PC-3 (cell line): ENCODE data around the gene ZBTB16. TPM values are rescaled to one million over a fixed set of nuclear protein-coding genes. Genes with fewer than 3 reads are reported as not detected.
A peak's percentile ranks its signal among the peaks of the same experiment; 100 is the strongest.

Experiments used
- ATAC-seq: fragments of 200-7000 bp; cut with Tn5 transposase; 2 replicates; pipeline ENCODE4 v1.9.1; 2020; ENCODE audit warnings: mild to moderate bottlenecking, moderate library complexity
- BruUV-seq: library from RNA; stranded (reverse); fragments of 400-500 nt; replicated peaks from 2 replicates; lab custom pipeline; 2021; lab: Mats Ljungman, UMichigan
- CTCF ChIA-PET: fragments of 300-600 bp; sonication (Branson Sonifier 250); formaldehyde crosslinking; loops from one replicate; lab custom pipeline; 2022; ENCODE audit warnings: antibody characterized with exemption; lab: Charles Lee
- POLR2A ChIA-PET: fragments of 300-600 bp; sonication (Branson Sonifier 250); formaldehyde crosslinking; loops from one replicate; lab custom pipeline; 2022; ENCODE audit warnings: antibody characterized with exemption; ENCODE audit not compliant: unreplicated experiment; lab: Charles Lee
- DNase-seq: peaks from one replicate; pipeline ENCODE4 v3.0.0-alpha.2; 2015
- H2AFZ ChIP-seq: fragments of 300-600 bp; sonication (generic); 2 replicates; pipeline ENCODE4 v1.6.0; 2016; ENCODE audit warnings: antibody characterized with exemption, low read length
- H3F3A ChIP-seq: fragments of 300-600 bp; sonication (generic); one replicate; pipeline ENCODE4 v1.6.0; 2017; ENCODE audit warnings: antibody characterized with exemption, low read length, control low read depth, mild to moderate bottlenecking; ENCODE audit not compliant: unreplicated experiment
- H3K27ac ChIP-seq: fragments of 300-600 bp; sonication (generic); 2 replicates; pipeline ENCODE4 v1.5.1; 2016; ENCODE audit warnings: mild to moderate bottlenecking, low read length
- H3K27me3 ChIP-seq: fragments of 300-600 bp; sonication (generic); 2 replicates; pipeline ENCODE4 v1.6.1; 2016; ENCODE audit warnings: low read length, mixed read lengths
- H3K36me3 ChIP-seq: fragments of 300-600 bp; sonication (generic); 2 replicates; pipeline ENCODE4 v1.6.1; 2016; ENCODE audit warnings: low read depth, mixed run types, low read length, mixed read lengths
- H3K4me1 ChIP-seq: fragments of 300-600 bp; sonication (generic); 2 replicates; pipeline ENCODE4 v1.5.1; 2016; ENCODE audit warnings: low read length; ENCODE audit not compliant: insufficient read depth
- H3K4me2 ChIP-seq: fragments of 300-600 bp; sonication (generic); 2 replicates; pipeline ENCODE4 v1.6.0; 2016; ENCODE audit warnings: low read length
- H3K4me3 ChIP-seq: fragments of 300-600 bp; sonication (generic); 2 replicates; pipeline ENCODE4 v1.5.1; 2016; ENCODE audit warnings: mild to moderate bottlenecking, low read length, mixed read lengths
- H3K79me2 ChIP-seq: fragments of 300-600 bp; sonication (generic); 2 replicates; pipeline ENCODE4 v1.6.1; 2017; ENCODE audit warnings: low read length, mixed read lengths
- H3K9ac ChIP-seq: fragments of 300-600 bp; sonication (generic); 2 replicates; pipeline ENCODE4 v1.6.0; 2016; ENCODE audit warnings: mild to moderate bottlenecking, low read length
- H3K9me2 ChIP-seq: fragments of 300-600 bp; sonication (generic); replicated peaks from 2 replicates; pipeline ENCODE4 v1.6.1; 2016; ENCODE audit warnings: mixed run types, low read length, mixed read lengths
- H3K9me3 ChIP-seq: fragments of 300-600 bp; sonication (generic); 2 replicates; pipeline ENCODE4 v1.6.1; 2016; ENCODE audit warnings: low read length, mixed read lengths
- H4K20me1 ChIP-seq: fragments of 300-600 bp; sonication (generic); 2 replicates; pipeline ENCODE4 v1.6.1; 2016; ENCODE audit warnings: low read length, mixed read lengths
- EZH2 ChIP-seq: fragments of 300-600 bp; sonication (generic); IDR thresholded peaks from one replicate; pipeline ENCODE4 v1.6.1; 2017; ENCODE audit warnings: antibody characterized with exemption, mild to moderate bottlenecking, low read length; ENCODE audit not compliant: unreplicated experiment
- EZH2phosphoT487 ChIP-seq: fragments of 300-600 bp; sonication (generic); IDR thresholded peaks from 2 replicates; pipeline ENCODE4 v1.6.1; 2018; ENCODE audit warnings: mild to moderate bottlenecking, antibody characterized with exemption, low read length, borderline replicate concordance
- intact Hi-C: fragments of 100-400 bp; cut with micrococcal nuclease; formaldehyde crosslinking; loops from 2 replicates; pipeline ENCODE4 v1.9.0; 2023
- total RNA-seq: library from RNA; depleted of rRNA; stranded (reverse); fragments of >200 nt; gene quantifications from 2 replicates; pipeline ENCODE4 v1.2.3, GENCODE V29; 2014
- TF ChIP-seq, protein P1 (sequence below): fragments of 300-600 bp; sonication (generic); conservative IDR thresholded peaks from 2 replicates; pipeline ENCODE4 v1.5.1; 2017; ENCODE audit warnings: antibody characterized with exemption, low read depth, mild to moderate bottlenecking, low read length

ZBTB16 gene
- total RNA-seq, 1 experiment from 2014 or later, result not detected

DNA sequence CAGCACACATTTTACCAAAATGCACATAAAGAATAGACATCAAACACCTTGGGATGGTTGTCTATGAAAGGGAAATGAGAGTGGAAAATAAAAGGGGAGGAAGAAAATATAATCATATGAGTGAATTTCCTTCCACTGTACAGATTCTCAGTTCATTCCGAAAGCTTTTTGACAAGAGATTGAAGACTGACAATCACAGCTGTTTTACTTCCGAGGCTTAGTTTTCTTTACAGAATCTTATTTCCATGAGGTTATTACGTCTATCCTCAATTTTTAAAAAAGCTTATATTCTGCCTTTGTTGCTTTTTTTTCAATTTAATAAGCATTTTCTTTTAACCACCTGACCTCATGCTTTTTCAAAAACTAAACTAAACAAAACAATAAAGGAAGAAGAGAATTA, 223.9 kb downstream of the ZBTB16 start:
- intact Hi-C loops, result loop anchor here (10.0 kb wide), 1 partner anchor 301 kb away; no protein-coding TSS in a partner anchor
- ChIA-PET CTCF (no interaction called here), POLR2A (no interaction called here)
- H3F3A ChIP-seq, result no peaks in the 10 kb centered on the region
- H3K9me2 ChIP-seq, result no peaks in the 10 kb centered on the region
- DNase-seq (no peak), ATAC-seq (no peak)
- no peaks in the 10 kb centered on the region for H4K20me1 ChIP-seq
- no peak overlapping the region for H2AFZ ChIP-seq
- H3K4me2 ChIP-seq, result no peak overlapping the region
- no peaks in the 10 kb centered on the region for H3K9me3 ChIP-seq
- no peak overlapping the region for H3K27ac ChIP-seq
- TF ChIP-seq, protein P1, sequence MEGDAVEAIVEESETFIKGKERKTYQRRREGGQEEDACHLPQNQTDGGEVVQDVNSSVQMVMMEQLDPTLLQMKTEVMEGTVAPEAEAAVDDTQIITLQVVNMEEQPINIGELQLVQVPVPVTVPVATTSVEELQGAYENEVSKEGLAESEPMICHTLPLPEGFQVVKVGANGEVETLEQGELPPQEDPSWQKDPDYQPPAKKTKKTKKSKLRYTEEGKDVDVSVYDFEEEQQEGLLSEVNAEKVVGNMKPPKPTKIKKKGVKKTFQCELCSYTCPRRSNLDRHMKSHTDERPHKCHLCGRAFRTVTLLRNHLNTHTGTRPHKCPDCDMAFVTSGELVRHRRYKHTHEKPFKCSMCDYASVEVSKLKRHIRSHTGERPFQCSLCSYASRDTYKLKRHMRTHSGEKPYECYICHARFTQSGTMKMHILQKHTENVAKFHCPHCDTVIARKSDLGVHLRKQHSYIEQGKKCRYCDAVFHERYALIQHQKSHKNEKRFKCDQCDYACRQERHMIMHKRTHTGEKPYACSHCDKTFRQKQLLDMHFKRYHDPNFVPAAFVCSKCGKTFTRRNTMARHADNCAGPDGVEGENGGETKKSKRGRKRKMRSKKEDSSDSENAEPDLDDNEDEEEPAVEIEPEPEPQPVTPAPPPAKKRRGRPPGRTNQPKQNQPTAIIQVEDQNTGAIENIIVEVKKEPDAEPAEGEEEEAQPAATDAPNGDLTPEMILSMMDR, result no peak
- TF ChIP-seq EZH2phosphoT487 (no peak), EZH2 (no peak)
- no peaks in the 10 kb centered on the region for H3K79me2 ChIP-seq
- no peaks in the 10 kb centered on the region for H3K27me3 ChIP-seq
- H3K9ac ChIP-seq, result no peak overlapping the region
- H3K4me3 ChIP-seq, result no peak overlapping the region
- H3K4me1 ChIP-seq, result peaks cover 65% of the 10 kb centered on the region
- H3K36me3 ChIP-seq, result no peaks in the 10 kb centered on the region
- no TSS peak for BruUV-seq

DNA sequence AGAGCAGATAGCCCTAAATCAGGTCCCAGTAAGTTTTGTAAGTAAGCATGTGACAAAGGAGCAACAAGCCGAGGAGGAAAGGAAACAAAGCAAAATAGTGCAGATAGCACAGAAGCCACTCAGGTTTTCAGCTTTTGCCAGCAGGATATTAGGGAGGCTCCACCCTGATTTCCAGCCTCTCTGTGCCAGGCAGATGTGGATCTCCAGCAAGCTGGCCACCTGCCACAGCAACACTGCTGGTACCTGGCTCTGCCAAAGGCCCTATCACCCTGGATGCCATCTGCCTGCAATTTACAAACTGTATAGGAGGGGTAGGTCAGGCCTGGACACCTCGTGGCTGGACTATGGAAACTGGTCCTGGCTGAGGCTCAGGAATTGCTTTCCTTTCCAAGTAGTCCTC, 224.5 kb downstream of the ZBTB16 start:
- H3K9ac ChIP-seq, result no peak overlapping the region
- BruUV-seq, result no TSS peak
- no peak for DNase-seq
- ChIA-PET CTCF (no interaction called here), POLR2A (no interaction called here)
- H3K9me2 ChIP-seq, result no peaks in the 10 kb centered on the region
- intact Hi-C loops, result loop anchor here (10.0 kb wide), 1 partner anchor 301 kb away; no protein-coding TSS in a partner anchor
- no peak for ATAC-seq
- H3K4me3 ChIP-seq, result no peak overlapping the region
- H3K27me3 ChIP-seq, result no peaks in the 10 kb centered on the region
- no peaks in the 10 kb centered on the region for H3F3A ChIP-seq
- peaks cover 71% of the 10 kb centered on the region for H3K4me1 ChIP-seq
- H3K4me2 ChIP-seq, result no peak overlapping the region
- H3K36me3 ChIP-seq, result no peaks in the 10 kb centered on the region
- TF ChIP-seq EZH2, result no peak
- H3K79me2 ChIP-seq, result no peaks in the 10 kb centered on the region
- H3K27ac ChIP-seq, result no peak overlapping the region
- H2AFZ ChIP-seq, result no peak overlapping the region
- H3K9me3 ChIP-seq, result no peaks in the 10 kb centered on the region
- no peaks in the 10 kb centered on the region for H4K20me1 ChIP-seq

DNA sequence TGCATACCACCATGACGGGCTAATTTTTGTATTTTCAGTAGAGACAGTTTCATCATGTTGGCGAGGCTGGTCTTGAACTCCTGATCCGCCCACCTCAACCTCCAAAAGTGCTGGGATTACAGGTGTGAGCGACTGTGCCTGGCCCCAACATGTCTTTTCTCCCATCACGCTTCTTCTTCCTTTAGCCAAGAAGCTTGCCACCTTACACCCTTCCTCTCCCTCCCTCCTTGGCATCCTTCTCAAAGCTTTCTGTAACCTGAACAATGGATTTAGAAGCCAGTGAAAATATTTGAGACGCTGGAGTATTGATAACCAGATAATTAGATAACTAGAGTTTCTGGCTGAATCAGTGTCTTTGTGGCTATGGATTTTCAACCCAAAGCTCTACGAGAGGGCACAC, 225.4 kb downstream of the ZBTB16 start:
- BruUV-seq, result no TSS peak
- ChIA-PET CTCF (no interaction called here), POLR2A (no interaction called here)
- Histone ChIP-seq H3K9me2 (no peaks in the 10 kb centered on the region), H3K4me1 (peaks cover 69% of the 10 kb centered on the region), H3F3A (no peaks in the 10 kb centered on the region), H3K27ac (peak overlapping the region; percentile 43), H3K9ac (no peak overlapping the region; the same call in 1 of the 2 replicates), H3K4me2 (peak overlapping the region; percentile 30; the same call in 1 of the 2 replicates), H3K4me3 (no peak overlapping the region), H3K9me3 (no peaks in the 10 kb centered on the region), H2AFZ (no peak overlapping the region), H3K79me2 (no peaks in the 10 kb centered on the region), H3K27me3 (no peaks in the 10 kb centered on the region), H3K36me3 (no peaks in the 10 kb centered on the region), H4K20me1 (no peaks in the 10 kb centered on the region)
- TF ChIP-seq EZH2phosphoT487 (no peak), EZH2 (no peak)
- TF ChIP-seq, protein P1, result no peak
- intact Hi-C loops, result loop anchor here (10.0 kb wide), 1 partner anchor 300 kb away; no protein-coding TSS in a partner anchor
- ATAC-seq (no peak), DNase-seq (no peak)
